ENCODE measurements around the gene IL16. TPM values are rescaled to one million over a fixed set of nuclear protein-coding genes. Genes with fewer than 3 reads are reported as not detected.
A peak's percentile ranks its signal among the peaks of the same experiment; 100 is the strongest.

The IL16 gene
- total and polyA plus RNA-seq, 2 donors (not counting 1 experiment from before 2014, with no cell fraction given) = 181 to 287 TPM

DNA sequence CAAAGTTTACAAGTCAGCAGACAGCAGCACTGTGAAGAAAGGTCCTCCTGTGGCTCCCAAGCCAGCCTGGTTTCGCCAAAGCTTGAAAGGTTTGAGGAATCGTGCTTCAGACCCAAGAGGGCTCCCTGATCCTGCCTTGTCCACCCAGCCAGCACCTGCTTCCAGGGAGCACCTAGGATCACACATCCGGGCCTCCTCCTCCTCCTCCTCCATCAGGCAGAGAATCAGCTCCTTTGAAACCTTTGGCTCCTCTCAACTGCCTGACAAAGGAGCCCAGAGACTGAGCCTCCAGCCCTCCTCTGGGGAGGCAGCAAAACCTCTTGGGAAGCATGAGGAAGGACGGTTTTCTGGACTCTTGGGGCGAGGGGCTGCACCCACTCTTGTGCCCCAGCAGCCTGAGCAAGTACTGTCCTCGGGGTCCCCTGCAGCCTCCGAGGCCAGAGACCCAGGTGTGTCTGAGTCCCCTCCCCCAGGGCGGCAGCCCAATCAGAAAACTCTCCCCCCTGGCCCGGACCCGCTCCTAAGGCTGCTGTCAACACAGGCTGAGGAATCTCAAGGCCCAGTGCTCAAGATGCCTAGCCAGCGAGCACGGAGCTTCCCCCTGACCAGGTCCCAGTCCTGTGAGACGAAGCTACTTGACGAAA lies 103.1 kb downstream of the IL16 start:
- DNase-seq = no peak
- Histone ChIP-seq H2AFZ (ENCODE audit: insufficient read depth, low read depth, low read length, poor library complexity, severe bottlenecking) (no peak overlapping the region), H3K79me2 (ENCODE audit: control insufficient read depth, insufficient read depth, low read length) (peaks cover 97% of the 10 kb centered on the region), H3K4me2 (replicated peaks; ENCODE audit: low read depth, low read length, poor library complexity, severe bottlenecking) (peak overlapping the region; percentile 93), H3K4me1 (ENCODE audit: control insufficient read depth in 2 of 2, insufficient read depth in 2 of 2, low read length in 2 of 2) (peaks cover 66 to 91% of the 10 kb centered on the region in 2 donors), H3K4me3 (ENCODE audit: control extremely low read depth in 1 of 5, extremely low read depth in 1 of 5, insufficient read depth in 1 of 5, low read depth in 2 of 5, low read length in 4 of 5) (peak overlapping the region; percentile 79 to 100 (median 87)), H3K36me3 (replicated peaks in 1 of 2; ENCODE audit: control extremely low read depth in 1 of 2, control insufficient read depth in 1 of 2, extremely low read depth in 1 of 2, insufficient read depth in 2 of 2, low read length in 1 of 2) (peaks cover 22 to 85% of the 10 kb centered on the region in 2 experiments), H3K27me3 (replicated peaks in 1 of 4; ENCODE audit: control extremely low read depth in 1 of 4, control insufficient read depth in 3 of 4, insufficient read depth in 4 of 4, low read length in 3 of 4) (no peaks in the 10 kb centered on the region), H3K27ac (ENCODE audit: low read length in 2 of 2) (peak overlapping the region; percentile 95 to 98), H3K9ac (ENCODE audit: low read length) (peak overlapping the region; percentile 95), H3K9me3 (ENCODE audit: control extremely low read depth in 1 of 3, control insufficient read depth in 2 of 3, insufficient read depth in 1 of 3, low read length in 2 of 3) (no peaks in the 10 kb centered on the region), H4K20me1 (ENCODE audit: control insufficient read depth, insufficient read depth, low read length, poor library complexity, severe bottlenecking) (peaks cover 56% of the 10 kb centered on the region)
- Mint-ChIP-seq H3K27ac (peak overlapping the region; percentile 98), H3K9me3 (ENCODE audit: insufficient read depth) (no peaks in the 10 kb centered on the region), H3K27me3 (no peaks in the 10 kb centered on the region), H3K4me3 (peak overlapping the region; percentile 100), H3K4me1 (peaks cover 95% of the 10 kb centered on the region)
- intact Hi-C loops (cut with micrococcal nuclease) = no loop called here
- ChIA-PET POLR2A (interaction anchor here (0.6 to 6.5 kb wide), 5 partner anchors 8 to 24 kb away, joined by 3 to 60 read pairs (median 12); partner anchors contain the start of gene STARD5), CTCF (interaction anchor here (0.8 to 5.8 kb wide), 6 partner anchors 10 to 100 kb away, joined by 3 to 34 read pairs (median 5); no protein-coding TSS in a partner anchor)
- no peak for ATAC-seq (ENCODE audit: low read depth)
- TF ChIP-seq, protein P1, sequence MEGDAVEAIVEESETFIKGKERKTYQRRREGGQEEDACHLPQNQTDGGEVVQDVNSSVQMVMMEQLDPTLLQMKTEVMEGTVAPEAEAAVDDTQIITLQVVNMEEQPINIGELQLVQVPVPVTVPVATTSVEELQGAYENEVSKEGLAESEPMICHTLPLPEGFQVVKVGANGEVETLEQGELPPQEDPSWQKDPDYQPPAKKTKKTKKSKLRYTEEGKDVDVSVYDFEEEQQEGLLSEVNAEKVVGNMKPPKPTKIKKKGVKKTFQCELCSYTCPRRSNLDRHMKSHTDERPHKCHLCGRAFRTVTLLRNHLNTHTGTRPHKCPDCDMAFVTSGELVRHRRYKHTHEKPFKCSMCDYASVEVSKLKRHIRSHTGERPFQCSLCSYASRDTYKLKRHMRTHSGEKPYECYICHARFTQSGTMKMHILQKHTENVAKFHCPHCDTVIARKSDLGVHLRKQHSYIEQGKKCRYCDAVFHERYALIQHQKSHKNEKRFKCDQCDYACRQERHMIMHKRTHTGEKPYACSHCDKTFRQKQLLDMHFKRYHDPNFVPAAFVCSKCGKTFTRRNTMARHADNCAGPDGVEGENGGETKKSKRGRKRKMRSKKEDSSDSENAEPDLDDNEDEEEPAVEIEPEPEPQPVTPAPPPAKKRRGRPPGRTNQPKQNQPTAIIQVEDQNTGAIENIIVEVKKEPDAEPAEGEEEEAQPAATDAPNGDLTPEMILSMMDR (IDR thresholded peaks at IDR 0.05) = no peak
- TF ChIP-seq EZH2 (IDR thresholded peaks at IDR 0.05; ENCODE audit: borderline replicate concordance, insufficient read depth, low read depth, low read length, poor library complexity, severe bottlenecking) = no peak
- WGBS (ENCODE audit: insufficient coverage) = 16% methylated on average over 14 of the region's 14 CpGs

DNA sequence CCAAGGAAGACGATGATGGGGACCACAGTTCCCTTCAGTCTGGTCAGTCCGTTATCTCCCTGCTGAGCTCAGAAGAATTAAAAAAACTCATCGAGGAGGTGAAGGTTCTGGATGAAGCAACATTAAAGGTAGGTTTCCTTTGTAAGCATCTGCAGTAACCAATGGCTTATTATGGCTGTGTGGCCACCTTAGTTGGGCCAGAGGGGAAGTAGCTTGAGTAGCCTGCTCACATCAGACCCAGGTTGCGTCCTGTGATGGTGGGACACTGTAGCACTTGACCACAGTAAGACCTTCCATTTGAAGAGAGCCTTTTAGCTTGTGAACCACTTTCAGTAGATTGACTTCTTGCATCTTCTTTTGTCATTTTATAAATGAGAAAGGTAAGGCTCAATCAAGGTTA lies 104.7 kb downstream of the IL16 start:
- TF ChIP-seq, protein P1 (IDR thresholded peaks at IDR 0.05) = no peak
- TF ChIP-seq EZH2 (IDR thresholded peaks at IDR 0.05; ENCODE audit: borderline replicate concordance, insufficient read depth, low read depth, low read length, poor library complexity, severe bottlenecking) = no peak
- Mint-ChIP-seq H3K9me3 (ENCODE audit: insufficient read depth) (no peaks in the 10 kb centered on the region), H3K27ac (peak overlapping the region; percentile 98), H3K27me3 (no peaks in the 10 kb centered on the region), H3K4me1 (peaks cover 93% of the 10 kb centered on the region), H3K4me3 (peak overlapping the region; percentile 100)
- Histone ChIP-seq H3K27ac (ENCODE audit: low read length in 2 of 2) (peak overlapping the region; percentile 95 to 98), H3K4me2 (replicated peaks; ENCODE audit: low read depth, low read length, poor library complexity, severe bottlenecking) (peak overlapping the region; percentile 93), H3K9ac (ENCODE audit: low read length) (peak overlapping the region; percentile 95), H4K20me1 (ENCODE audit: control insufficient read depth, insufficient read depth, low read length, poor library complexity, severe bottlenecking) (peaks cover 72% of the 10 kb centered on the region), H3K9me3 (ENCODE audit: control extremely low read depth in 1 of 3, control insufficient read depth in 2 of 3, insufficient read depth in 1 of 3, low read length in 2 of 3) (no peaks in the 10 kb centered on the region), H3K79me2 (ENCODE audit: control insufficient read depth, insufficient read depth, low read length) (peaks cover 97% of the 10 kb centered on the region), H3K4me1 (ENCODE audit: control insufficient read depth in 2 of 2, insufficient read depth in 2 of 2, low read length in 2 of 2) (peaks cover 66 to 91% of the 10 kb centered on the region in 2 donors), H3K4me3 (ENCODE audit: control extremely low read depth in 1 of 5, extremely low read depth in 1 of 5, insufficient read depth in 1 of 5, low read depth in 2 of 5, low read length in 4 of 5) (peak overlapping the region; percentile 79 to 100 (median 87)), H3K36me3 (replicated peaks in 1 of 2; ENCODE audit: control extremely low read depth in 1 of 2, control insufficient read depth in 1 of 2, extremely low read depth in 1 of 2, insufficient read depth in 2 of 2, low read length in 1 of 2) (peaks cover 22 to 93% of the 10 kb centered on the region in 2 experiments), H2AFZ (ENCODE audit: insufficient read depth, low read depth, low read length, poor library complexity, severe bottlenecking) (no peak overlapping the region), H3K27me3 (replicated peaks in 1 of 4; ENCODE audit: control extremely low read depth in 1 of 4, control insufficient read depth in 3 of 4, insufficient read depth in 4 of 4, low read length in 3 of 4) (no peaks in the 10 kb centered on the region)
- POLR2A ChIA-PET = interaction anchor here (0.8 to 6.5 kb wide), 6 partner anchors 8 to 26 kb away, joined by 3 to 60 read pairs (median 6); partner anchors contain the start of gene STARD5
- intact Hi-C loops (cut with micrococcal nuclease) = no loop called here
- DNase-seq = no peak
- CTCF ChIA-PET = interaction anchor here (0.8 to 6.2 kb wide), 13 partner anchors 9 to 35 kb away, joined by 3 to 46 read pairs (median 6); no protein-coding TSS in a partner anchor
- WGBS (ENCODE audit: insufficient coverage) = 70% methylated on average over 3 of the region's 4 CpGs
- ATAC-seq (ENCODE audit: low read depth) = no peak
